IMR-90 (cell line): ENCODE results near the gene VBP1. TPM values are rescaled to one million over a fixed set of nuclear protein-coding genes. Genes with fewer than 3 reads are reported as not detected.

ENCODE experiments used
- ATAC-seq: fragments of 200-7000 bp; cut with Tn5 transposase; 2 replicates; pipeline ENCODE4 v1.9.1; 2020; ENCODE audit warnings: low read depth, mild to moderate bottlenecking, moderate library complexity
- BruUV-seq: library from RNA; stranded (reverse); fragments of 400-500 nt; replicated peaks from 2 replicates; lab custom pipeline; 2021; lab: Mats Ljungman, UMichigan
- CTCF ChIA-PET: fragments of 300-600 bp; formaldehyde crosslinking; extraction: SDS; loops from one replicate; lab custom pipeline; 2021; ENCODE audit warnings: antibody characterized with exemption; lab: Yijun Ruan, JAX
- POLR2A ChIA-PET: fragments of 300-600 bp; sonication (Branson Sonifier 250); formaldehyde crosslinking; loops from one replicate; lab custom pipeline; 2022; ENCODE audit warnings: antibody characterized with exemption; ENCODE audit not compliant: unreplicated experiment; lab: Charles Lee
- DNase-seq: peaks from one replicate; pipeline ENCODE4 v3.0.0; 2013
- H2AFZ ChIP-seq: replicated peaks from 2 replicates; pipeline ENCODE3; 2013; ENCODE audit warnings: low read length, mild to moderate bottlenecking; ENCODE audit not compliant: poor library complexity
- H2AK5ac ChIP-seq: 2 replicates; pipeline ENCODE4 v1.6.1; 2013; ENCODE audit warnings: low read depth, low read length, inconsistent platforms
- H2AK9ac ChIP-seq: replicated peaks from 2 replicates; pipeline ENCODE3; 2013; ENCODE audit warnings: mild to moderate bottlenecking, low read depth, low read length, moderate library complexity; ENCODE audit not compliant: poor library complexity
- H2BK120ac ChIP-seq: 2 replicates; pipeline ENCODE4 v1.6.1; 2013; ENCODE audit warnings: low read depth, low read length, inconsistent platforms
- H2BK15ac ChIP-seq: 3 replicates; pipeline ENCODE4 v1.6.1; 2013; ENCODE audit warnings: low read depth, low read length, inconsistent platforms
- H2BK20ac ChIP-seq: 2 replicates; pipeline ENCODE4 v1.6.1; 2013; ENCODE audit warnings: low read depth, mild to moderate bottlenecking, inconsistent platforms, low read length, moderate library complexity
- H2BK5ac ChIP-seq: 2 replicates; pipeline ENCODE4 v1.6.1; 2013; ENCODE audit warnings: mild to moderate bottlenecking, low read depth, low read length, inconsistent platforms; ENCODE audit not compliant: poor library complexity, severe bottlenecking
- H3K14ac ChIP-seq: replicated peaks from 2 replicates; pipeline ENCODE4 v1.6.1; 2013; ENCODE audit warnings: low read depth, low read length, inconsistent platforms
- H3K18ac ChIP-seq: 2 replicates; pipeline ENCODE4 v1.6.1; 2013; ENCODE audit warnings: low read depth, low read length, control low read depth
- H3K23ac ChIP-seq: 2 replicates; pipeline ENCODE4 v1.6.1; 2013; ENCODE audit warnings: low read depth, low read length, inconsistent platforms
- H3K27ac ChIP-seq: 2 replicates; pipeline ENCODE4 v1.5.1; 2013; ENCODE audit warnings: mild to moderate bottlenecking, control low read depth, low read length; ENCODE audit not compliant: insufficient read depth
- H3K27me3 ChIP-seq: 2 replicates; pipeline ENCODE4 v1.6.1; 2013; ENCODE audit warnings: low read length; ENCODE audit not compliant: control insufficient read depth, insufficient read depth
- H3K36me3 ChIP-seq: 2 replicates; pipeline ENCODE4 v1.6.1; 2013; ENCODE audit warnings: low read length, mixed read lengths; ENCODE audit not compliant: control insufficient read depth, insufficient read depth
- H3K4ac ChIP-seq: 2 replicates; pipeline ENCODE4 v1.6.1; 2013; ENCODE audit warnings: low read depth, low read length, inconsistent platforms
- H3K4me1 ChIP-seq: 2 replicates; pipeline ENCODE4 v1.6.1; 2013; ENCODE audit warnings: low read length, mixed read lengths; ENCODE audit not compliant: control insufficient read depth, insufficient read depth
- H3K4me2 ChIP-seq: 2 replicates; pipeline ENCODE4 v1.6.1; 2013; ENCODE audit warnings: low read depth, mild to moderate bottlenecking, control low read depth, low read length, moderate library complexity
- H3K4me3 ChIP-seq: 2 replicates; pipeline ENCODE4 v1.5.1; 2013; ENCODE audit warnings: low read depth, mild to moderate bottlenecking, control low read depth, low read length, moderate library complexity; ENCODE audit not compliant: insufficient read depth
- H3K56ac ChIP-seq: 2 replicates; pipeline ENCODE4 v1.6.1; 2013; ENCODE audit warnings: low read length, inconsistent platforms; ENCODE audit not compliant: insufficient read depth; ENCODE audit errors: extremely low read depth
- H3K79me1 ChIP-seq, 2 experiments: 2 replicates each; pipeline ENCODE4 v1.6.1; 2013; ENCODE audit warnings: low read length in 2 of 2, inconsistent platforms in 1 of 2, low read depth in 1 of 2
- H3K9ac ChIP-seq: 2 replicates; pipeline ENCODE4 v1.6.1; 2013; ENCODE audit warnings: low read depth, low read length, control low read depth
- H3K9me1 ChIP-seq: 2 replicates; pipeline ENCODE4 v1.6.1; 2013; ENCODE audit warnings: low read length, inconsistent platforms; ENCODE audit not compliant: insufficient read depth
- H3K9me3 ChIP-seq: 2 replicates; pipeline ENCODE4 v1.6.1; 2013; ENCODE audit warnings: low read length; ENCODE audit not compliant: control insufficient read depth, insufficient read depth
- H4K20me1 ChIP-seq: 2 replicates; pipeline ENCODE4 v1.6.1; 2013; ENCODE audit warnings: low read length, inconsistent platforms; ENCODE audit not compliant: insufficient read depth
- H4K5ac ChIP-seq: 2 replicates; pipeline ENCODE4 v1.6.1; 2013; ENCODE audit warnings: mild to moderate bottlenecking, low read depth, low read length, control low read depth
- H4K8ac ChIP-seq, 2 experiments: 2 replicates each; pipeline ENCODE4 v1.6.1; 2013; ENCODE audit warnings: low read depth in 2 of 2, low read length in 2 of 2, control low read depth in 1 of 2, inconsistent platforms in 1 of 2
- H4K91ac ChIP-seq: 2 replicates; pipeline ENCODE4 v1.6.1; 2013; ENCODE audit warnings: low read depth, low read length, inconsistent platforms; ENCODE audit not compliant: insufficient read depth
- BHLHE40 ChIP-seq: fragments of 150-350 bp; IDR thresholded peaks from 2 replicates; pipeline ENCODE4 v1.6.1; 2016; ENCODE audit warnings: mild to moderate bottlenecking, low read depth, low read length
- CEBPB ChIP-seq: IDR thresholded peaks from 2 replicates; pipeline ENCODE4 v1.6.1; 2012; ENCODE audit warnings: low read depth, low read length, improper control_type of control experiment
- CHD1 ChIP-seq: IDR thresholded peaks from 2 replicates; pipeline ENCODE4 v1.6.1; 2012; ENCODE audit warnings: low read depth, low read length, improper control_type of control experiment
- FOS ChIP-seq: fragments of 150-350 bp; IDR thresholded peaks from 2 replicates; pipeline ENCODE4 v1.6.1; 2016; ENCODE audit warnings: low read depth, low read length
- MAFK ChIP-seq: IDR thresholded peaks from 2 replicates; pipeline ENCODE4 v1.6.1; 2012; ENCODE audit warnings: low read depth, low read length, improper control_type of control experiment
- MAZ ChIP-seq: IDR thresholded peaks from 2 replicates; pipeline ENCODE4 v1.6.1; 2012; ENCODE audit warnings: low read depth, mild to moderate bottlenecking, low read length, improper control_type of control experiment, moderate library complexity, borderline replicate concordance
- MXI1 ChIP-seq: IDR thresholded peaks from 2 replicates; pipeline ENCODE4 v1.6.1; 2012; ENCODE audit warnings: low read depth, mild to moderate bottlenecking, low read length, moderate library complexity, borderline replicate concordance
- NFE2L2 ChIP-seq: fragments of 150-350 bp; IDR thresholded peaks from 2 replicates; pipeline ENCODE4 v1.6.1; 2016; ENCODE audit warnings: low read depth, mild to moderate bottlenecking, low read length
- POLR2A ChIP-seq: IDR thresholded peaks from 2 replicates; pipeline ENCODE4 v1.6.1; 2012; ENCODE audit warnings: mild to moderate bottlenecking, low read depth, low read length
- RAD21 ChIP-seq: IDR thresholded peaks from 2 replicates; pipeline ENCODE4 v1.6.1; 2012; ENCODE audit warnings: low read length, improper control_type of control experiment
- RFX5 ChIP-seq: IDR thresholded peaks from 2 replicates; pipeline ENCODE4 v1.8.0; 2012; ENCODE audit warnings: low read depth, mild to moderate bottlenecking, low read length, moderate library complexity
- SMC3 ChIP-seq: fragments of 150-350 bp; IDR thresholded peaks from 2 replicates; pipeline ENCODE4 v1.6.1; 2016; ENCODE audit warnings: low read depth, mild to moderate bottlenecking, antibody characterized with exemption, low read length, moderate library complexity
- WGBS, 2 experiments: methylation state at CpG; one replicate each; pipeline versions ENCODE4 v1.1.5 to v1.1.7; 2013; ENCODE audit warnings: missing lambda C conversion rate in 2 of 2; ENCODE audit not compliant: insufficient read length in 1 of 2; ENCODE audit errors: extremely low coverage in 2 of 2; 5-methylcytosine and 5-hydroxymethylcytosine counted together
- dilution Hi-C: fragments of 300-500 bp; cut with HindIII; formaldehyde crosslinking; loops from one replicate; pipeline ENCODE4 v1.14.3; 2018; ENCODE audit warnings: low sequenced_read_pairs; ENCODE audit not compliant: unreplicated experiment
- in situ Hi-C: fragments of 300-500 bp; cut with MboI; formaldehyde crosslinking; loops from 3 replicates; pipeline ENCODE4 v1.14.3; 2019; ENCODE audit warnings: low sequenced_read_pairs, inconsistent platforms, mixed read lengths
- intact Hi-C: fragments of 100-400 bp; cut with micrococcal nuclease; formaldehyde crosslinking; loops from 2 replicates; pipeline ENCODE4 v1.10.0; 2022
- polyA plus RNA-seq, 3 experiments: library from polyadenylated mRNA; depleted of rRNA; stranded (reverse); fragments of >200 nt; gene quantifications; 2 replicates each; pipeline ENCODE4 v1.2.3, GENCODE V29; 2012; ENCODE audit warnings: low replicate concordance in 1 of 3
- total RNA-seq: library from RNA; depleted of rRNA; stranded (reverse); fragments of >200 nt; gene quantifications from 2 replicates; pipeline ENCODE4 v1.2.3, GENCODE V29; 2012
- TF ChIP-seq, protein P1 (sequence below): fragments of 150-350 bp; IDR thresholded peaks from 2 replicates; pipeline ENCODE4 v1.6.1; 2016; ENCODE audit warnings: low read depth, mild to moderate bottlenecking, low read length, moderate library complexity, borderline replicate concordance
- TF ChIP-seq, protein P2 (sequence below): fragments of 150-350 bp; IDR thresholded peaks from 2 replicates; pipeline ENCODE4 v1.6.1; 2017; ENCODE audit warnings: mild to moderate bottlenecking, antibody characterized with exemption, low read length, low read depth
- TF ChIP-seq, protein P3 (sequence below): conservative IDR thresholded peaks from 2 replicates; pipeline ENCODE4 v1.5.1; 2012; ENCODE audit warnings: mild to moderate bottlenecking, low read depth, low read length, improper control_type of control experiment

Gene VBP1
- total and polyA plus RNA-seq, 2 of the 4 experiments (the other 2 are of a cell fraction), result 30.8 to 42.3 TPM

- H3K56ac ChIP-seq, result no peak overlapping the region
- dilution Hi-C loops (no loop called here), in situ Hi-C loops (no loop called here), intact Hi-C loops (no loop called here)
- H3K9ac ChIP-seq, result no peak overlapping the region
- H3K4me2 ChIP-seq, result no peak overlapping the region
- no peak overlapping the region for H2BK120ac ChIP-seq
- no peak overlapping the region for H3K4me3 ChIP-seq
- no peak for DNase-seq
- H3K4me1 ChIP-seq, result no peaks in the 10 kb centered on the region
- H3K23ac ChIP-seq, result no peak overlapping the region
- H2BK15ac ChIP-seq, result no peak overlapping the region
- H3K9me1 ChIP-seq, result no peaks in the 10 kb centered on the region
- H3K27me3 ChIP-seq, result no peaks in the 10 kb centered on the region
- no peak for ATAC-seq
- H2AK5ac ChIP-seq, result no peak overlapping the region
- H3K79me1 ChIP-seq, result no peaks in the 10 kb centered on the region
- no TSS peak for BruUV-seq
- H4K5ac ChIP-seq, result no peak overlapping the region
- CTCF ChIA-PET, result no interaction called here
- no peak overlapping the region for H2BK5ac ChIP-seq
- H4K8ac ChIP-seq, result no peak overlapping the region
- H3K14ac ChIP-seq, result no peak overlapping the region
- no peaks in the 10 kb centered on the region for H3K9me3 ChIP-seq
- no peak overlapping the region for H2AFZ ChIP-seq
- H2BK20ac ChIP-seq, result no peak overlapping the region
- TF ChIP-seq MAFK (no peak), CHD1 (no peak), RFX5 (no peak), POLR2A (no peak), FOS (no peak), MAZ (no peak), RAD21 (no peak), SMC3 (no peak), BHLHE40 (no peak), MXI1 (no peak), CEBPB (no peak), NFE2L2 (no peak)
- TF ChIP-seq, protein P1, sequence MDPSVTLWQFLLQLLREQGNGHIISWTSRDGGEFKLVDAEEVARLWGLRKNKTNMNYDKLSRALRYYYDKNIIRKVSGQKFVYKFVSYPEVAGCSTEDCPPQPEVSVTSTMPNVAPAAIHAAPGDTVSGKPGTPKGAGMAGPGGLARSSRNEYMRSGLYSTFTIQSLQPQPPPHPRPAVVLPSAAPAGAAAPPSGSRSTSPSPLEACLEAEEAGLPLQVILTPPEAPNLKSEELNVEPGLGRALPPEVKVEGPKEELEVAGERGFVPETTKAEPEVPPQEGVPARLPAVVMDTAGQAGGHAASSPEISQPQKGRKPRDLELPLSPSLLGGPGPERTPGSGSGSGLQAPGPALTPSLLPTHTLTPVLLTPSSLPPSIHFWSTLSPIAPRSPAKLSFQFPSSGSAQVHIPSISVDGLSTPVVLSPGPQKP, result no peak
- TF ChIP-seq, protein P2, sequence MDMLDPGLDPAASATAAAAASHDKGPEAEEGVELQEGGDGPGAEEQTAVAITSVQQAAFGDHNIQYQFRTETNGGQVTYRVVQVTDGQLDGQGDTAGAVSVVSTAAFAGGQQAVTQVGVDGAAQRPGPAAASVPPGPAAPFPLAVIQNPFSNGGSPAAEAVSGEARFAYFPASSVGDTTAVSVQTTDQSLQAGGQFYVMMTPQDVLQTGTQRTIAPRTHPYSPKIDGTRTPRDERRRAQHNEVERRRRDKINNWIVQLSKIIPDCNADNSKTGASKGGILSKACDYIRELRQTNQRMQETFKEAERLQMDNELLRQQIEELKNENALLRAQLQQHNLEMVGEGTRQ, result no peak
- TF ChIP-seq, protein P3, sequence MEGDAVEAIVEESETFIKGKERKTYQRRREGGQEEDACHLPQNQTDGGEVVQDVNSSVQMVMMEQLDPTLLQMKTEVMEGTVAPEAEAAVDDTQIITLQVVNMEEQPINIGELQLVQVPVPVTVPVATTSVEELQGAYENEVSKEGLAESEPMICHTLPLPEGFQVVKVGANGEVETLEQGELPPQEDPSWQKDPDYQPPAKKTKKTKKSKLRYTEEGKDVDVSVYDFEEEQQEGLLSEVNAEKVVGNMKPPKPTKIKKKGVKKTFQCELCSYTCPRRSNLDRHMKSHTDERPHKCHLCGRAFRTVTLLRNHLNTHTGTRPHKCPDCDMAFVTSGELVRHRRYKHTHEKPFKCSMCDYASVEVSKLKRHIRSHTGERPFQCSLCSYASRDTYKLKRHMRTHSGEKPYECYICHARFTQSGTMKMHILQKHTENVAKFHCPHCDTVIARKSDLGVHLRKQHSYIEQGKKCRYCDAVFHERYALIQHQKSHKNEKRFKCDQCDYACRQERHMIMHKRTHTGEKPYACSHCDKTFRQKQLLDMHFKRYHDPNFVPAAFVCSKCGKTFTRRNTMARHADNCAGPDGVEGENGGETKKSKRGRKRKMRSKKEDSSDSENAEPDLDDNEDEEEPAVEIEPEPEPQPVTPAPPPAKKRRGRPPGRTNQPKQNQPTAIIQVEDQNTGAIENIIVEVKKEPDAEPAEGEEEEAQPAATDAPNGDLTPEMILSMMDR, result no peak
- no peaks in the 10 kb centered on the region for H4K20me1 ChIP-seq
- H2AK9ac ChIP-seq, result no peak overlapping the region
- POLR2A ChIA-PET, result no interaction called here
- no peak overlapping the region for H3K4ac ChIP-seq
- H4K91ac ChIP-seq, result no peak overlapping the region
- H3K36me3 ChIP-seq, result no peaks in the 10 kb centered on the region
- H3K27ac ChIP-seq, result no peak overlapping the region
- no CpG with 5 or more reads among the region's 5 CpGs for WGBS, 2 experiments
- no peak overlapping the region for H3K18ac ChIP-seq
These were observed 27.5 kb upstream of the VBP1 start for GRCh38 chrX:155188786-155189185.
